Psoas muscle (tissue), 8 donors: ENCODE data around the gene RASSF8. TPM values are rescaled to one million over a fixed set of nuclear protein-coding genes. Genes with fewer than 3 reads are reported as not detected.
A peak's percentile ranks its signal among the peaks of the same experiment; 100 is the strongest.

ENCODE experiments used
- ATAC-seq, 4 donors: fragments of 200-7000 bp; cut with Tn5 transposase; one replicate each; pipeline ENCODE4 v1.9.1; 2020; ENCODE audit warnings: moderate library complexity in 3 of 4, mild to moderate bottlenecking in 2 of 4
- DNase-seq, 2 donors: peaks; one replicate each; pipeline ENCODE4 v3.0.0-alpha.2; 2020
- H3K27ac ChIP-seq: fragments of 200-600 bp; one replicate; pipeline ENCODE4 v1.8.0; 2022
- H3K27me3 ChIP-seq, 3 donors: fragments of 200-600 bp in 1 of 3; one replicate each; pipeline versions ENCODE4 v1.6.1 to v1.8.0; 2013 to 2022; ENCODE audit warnings: low read length in 2 of 3, mild to moderate bottlenecking in 2 of 3, moderate library complexity in 1 of 3; ENCODE audit not compliant: insufficient read depth in 3 of 3
- H3K36me3 ChIP-seq, 2 donors: fragments of 200-600 bp in 1 of 2; one replicate each; pipeline versions ENCODE4 v1.6.1 to v1.8.0; 2013 to 2022; ENCODE audit warnings: low read depth in 1 of 2, mild to moderate bottlenecking in 1 of 2, moderate library complexity in 1 of 2; ENCODE audit not compliant: insufficient read depth in 1 of 2
- H3K4me1 ChIP-seq: fragments of 200-600 bp; one replicate; pipeline ENCODE4 v1.8.0; 2022
- H3K4me3 ChIP-seq: fragments of 200-600 bp; one replicate; pipeline ENCODE4 v1.8.0; 2022; ENCODE audit warnings: mild to moderate bottlenecking
- H3K9me3 ChIP-seq: fragments of 200-600 bp; one replicate; pipeline ENCODE4 v1.8.0; 2022
- CTCF ChIP-seq: fragments of 200-600 bp; IDR thresholded peaks from one replicate; pipeline ENCODE4 v1.8.0; 2022; ENCODE audit warnings: antibody characterized with exemption
- WGBS, 3 donors: extraction: QIAGEN DNeasy Blood & Tissue Kit; methylation state at CpG; one replicate each; pipeline versions ENCODE4 v1.1.6 to v1.1.7; 2013; 5-methylcytosine and 5-hydroxymethylcytosine counted together
- intact Hi-C, 2 donors: fragments of 100-400 bp; cut with DNase I; formaldehyde crosslinking; loops; one replicate each; pipeline versions ENCODE4 v1.11.0 to v1.14.2; 2022
- polyA plus RNA-seq, 3 donors: library from polyadenylated mRNA; stranded (reverse); fragments of 200-250 nt; gene quantifications; one replicate each; pipeline ENCODE4 v1.2.3, GENCODE V29; 2013
- total RNA-seq, 4 donors: library from RNA; stranded (reverse); fragmentation: NEBNext Ultra II Directional in 2 of 4; extraction: Animal tissue kit (Norgen Biotek cat#: 25700) in 2 of 4; gene quantifications; one replicate each; pipeline versions ENCODE4 v1.2.1 to v1.2.4, GENCODE V29; 2021 to 2023
- donor health status: healthy with polysubstance abuse.
- donor health status: DM: no; HTN: no; CAD: no; lungs with moderate emphysema.
- donor health status: Bipolar disorder and iron deficiency.
- donor health status: healthy.
- donor health status: DM: yes; HTN: yes; CAD: no.
- donor health status: DM: no; HTN: no; CAD: no.
- donor health status: DM: no; HTN: no; CAD: no.
- donor health status: DM: yes; HTN: yes; CAD: no.

Gene RASSF8
- total and polyA plus RNA-seq, 7 donors: 7.7 to 80.3 (median 41.9) TPM

- no peaks in the 10 kb centered on the region for H3K27me3 ChIP-seq
- 33 to 41% (median 38%) methylated on average over 9 of the region's 9 CpGs for WGBS, 3 donors
- peak overlapping the region; percentile 87 for H3K27ac ChIP-seq
- H3K36me3 ChIP-seq: no peaks in the 10 kb centered on the region
- no peak overlapping the region for H3K4me3 ChIP-seq
- ATAC-seq (peak; percentile 92 to 96 (median 96)), DNase-seq (peak in 1 of 2 donors; percentile 56)
- H3K9me3 ChIP-seq: no peaks in the 10 kb centered on the region
- H3K4me1 ChIP-seq: peaks cover 23% of the 10 kb centered on the region
- intact Hi-C loops: no loop called here
- peak; percentile 45 for TF ChIP-seq CTCF
Measured at GRCh38 chr12:26047401-26048226, 89.1 kb downstream of the RASSF8 start.

- DNase-seq (no peak), ATAC-seq (no peak)
- 76 to 91% (median 82%) methylated on average over 4 of the region's 4 CpGs for WGBS, 3 donors
- TF ChIP-seq CTCF: no peak
- Histone ChIP-seq H3K9me3 (no peaks in the 10 kb centered on the region), H3K4me3 (no peak overlapping the region), H3K27me3 (no peaks in the 10 kb centered on the region), H3K4me1 (peaks cover 25% of the 10 kb centered on the region), H3K27ac (no peak overlapping the region), H3K36me3 (no peaks in the 10 kb centered on the region)
- intact Hi-C loops: no loop called here
Measured at GRCh38 chr12:26052652-26053051, 94.2 kb downstream of the RASSF8 start.

DNA sequence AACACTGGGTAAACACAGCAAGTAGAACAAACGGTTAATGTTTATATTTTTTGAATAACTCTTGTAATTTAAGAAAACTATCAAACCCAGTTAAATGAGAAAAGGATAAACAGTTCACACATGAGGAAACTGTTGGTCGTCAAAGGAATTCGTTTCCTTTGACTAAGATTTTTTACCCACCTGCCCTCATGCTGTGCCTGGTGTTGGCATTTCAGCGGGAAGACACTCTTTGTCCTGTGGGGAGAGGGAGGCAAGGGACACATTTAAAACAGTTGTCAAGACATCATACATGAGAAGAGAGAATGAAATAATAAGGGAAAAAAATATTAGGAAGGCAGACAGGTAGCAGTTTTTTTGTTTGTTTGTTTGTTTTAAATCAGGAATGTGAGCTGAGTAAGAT is 95.9 kb downstream of the RASSF8 start:
- H3K4me1 ChIP-seq: peaks cover 22% of the 10 kb centered on the region
- intact Hi-C loops: no loop called here
- H3K27me3 ChIP-seq: no peaks in the 10 kb centered on the region
- ATAC-seq (no peak), DNase-seq (no peak)
- H3K9me3 ChIP-seq: no peaks in the 10 kb centered on the region
- H3K27ac ChIP-seq: no peak overlapping the region
- no peak for TF ChIP-seq CTCF
- WGBS, 3 donors: 72 to 79% (median 77%) methylated on average over 4 of the region's 4 CpGs
- H3K36me3 ChIP-seq: no peaks in the 10 kb centered on the region
- no peak overlapping the region for H3K4me3 ChIP-seq

- H3K4me3 ChIP-seq: no peak overlapping the region
- intact Hi-C loops: no loop called here
Measured at GRCh38 chr12:26055087-26055486, 96.6 kb downstream of the RASSF8 start.

More at GRCh38 chr12:26055087-26055486, 96.6 kb downstream of the RASSF8 start:
- peaks cover 25% of the 10 kb centered on the region for H3K4me1 ChIP-seq
- no peaks in the 10 kb centered on the region for H3K36me3 ChIP-seq
- ATAC-seq: peak in 3 of 4 donors; percentile 75 to 78 (median 76)
- DNase-seq: no peak
- H3K27me3 ChIP-seq: no peaks in the 10 kb centered on the region
- no peak for TF ChIP-seq CTCF
- no peaks in the 10 kb centered on the region for H3K9me3 ChIP-seq
- 38 to 73% (median 47%) methylated on average over 2 of the region's 2 CpGs for WGBS, 3 donors
- H3K27ac ChIP-seq: no peak overlapping the region
